ENCODE results near the gene DPP6.

GRCh38 chr7:154578336-154578735 lies 526.1 kb downstream of the DPP6 start:
- no peak for TF ChIP-seq POLR2A (IDR thresholded peaks at IDR 0.05)
- TF ChIP-seq POLR2AphosphoS5 (IDR thresholded peaks at IDR 0.05), result no peak
